Lower lobe of right lung (tissue), 2 donors: ENCODE data around the gene GSN. TPM values are rescaled to one million over a fixed set of nuclear protein-coding genes. Genes with fewer than 3 reads are reported as not detected.
A peak's percentile ranks its signal among the peaks of the same experiment; 100 is the strongest.

ENCODE experiments used
- ATAC-seq, 2 donors: fragments of 200-7000 bp; cut with Tn5 transposase; one replicate each; pipeline ENCODE4 v1.9.1; 2020 to 2022; ENCODE audit warnings: mild to moderate bottlenecking in 2 of 2, moderate library complexity in 2 of 2
- DNase-seq: peaks from one replicate; pipeline ENCODE4 v3.0.0-alpha.2; 2020
- H3K27ac ChIP-seq: fragments of 200-600 bp; one replicate; pipeline ENCODE4 v1.8.0; 2022
- H3K27me3 ChIP-seq: fragments of 200-600 bp; one replicate; pipeline ENCODE4 v1.8.0; 2022; ENCODE audit warnings: low read depth
- H3K36me3 ChIP-seq: fragments of 200-600 bp; one replicate; pipeline ENCODE4 v1.8.0; 2022; ENCODE audit warnings: mild to moderate bottlenecking
- H3K4me1 ChIP-seq: fragments of 200-600 bp; one replicate; pipeline ENCODE4 v1.8.0; 2022
- H3K4me3 ChIP-seq: fragments of 200-600 bp; one replicate; pipeline ENCODE4 v1.8.0; 2022; ENCODE audit warnings: mild to moderate bottlenecking
- H3K9me3 ChIP-seq: fragments of 200-600 bp; one replicate; pipeline ENCODE4 v1.8.0; 2022
- CTCF ChIP-seq: fragments of 200-600 bp; IDR thresholded peaks from one replicate; pipeline ENCODE4 v1.8.0; 2022; ENCODE audit warnings: antibody characterized with exemption, mild to moderate bottlenecking
- intact Hi-C: fragments of 100-400 bp; cut with DNase I; formaldehyde crosslinking; loops from one replicate; pipeline ENCODE4 v1.11.0; 2022
- total RNA-seq: library from RNA; stranded (reverse); fragmentation: NEBNext Ultra II Directional; extraction: Animal tissue kit (Norgen Biotek cat#: 25700); gene quantifications from one replicate; pipeline ENCODE4 v1.2.1, GENCODE V29; 2021
- donor health status: DM: no; HTN: yes; CAD: no; lungs with severe emphysema.

Gene GSN
- total RNA-seq, 1 donor from 2014 or later = 388 TPM

GRCh38 chr9:121279776-121280388, 11.9 kb downstream of the GSN start:
- Histone ChIP-seq H3K27me3 (no peaks in the 10 kb centered on the region), H3K4me3 (no peak overlapping the region), H3K36me3 (peaks cover 3% of the 10 kb centered on the region), H3K9me3 (no peaks in the 10 kb centered on the region), H3K4me1 (peaks cover 79% of the 10 kb centered on the region), H3K27ac (peak overlapping the region; percentile 93)
- DNase-seq (no peak), ATAC-seq (no peak)
- TF ChIP-seq CTCF = no peak
- intact Hi-C loops = no loop called here

GRCh38 chr9:121280715-121281613, 13.0 kb downstream of the GSN start:
- DNase-seq = no peak
- Histone ChIP-seq H3K27ac (peak overlapping the region; percentile 93), H3K9me3 (no peaks in the 10 kb centered on the region), H3K27me3 (no peaks in the 10 kb centered on the region), H3K36me3 (peaks cover 5% of the 10 kb centered on the region), H3K4me3 (peak overlapping the region; percentile 7), H3K4me1 (peaks cover 90% of the 10 kb centered on the region)
- intact Hi-C loops = no loop called here
- TF ChIP-seq CTCF = no peak
- ATAC-seq = no peak

- no peak for TF ChIP-seq CTCF
- Histone ChIP-seq H3K4me1 (peaks cover 98% of the 10 kb centered on the region), H3K27ac (peak overlapping the region; percentile 93), H3K4me3 (peak overlapping the region; percentile 7), H3K36me3 (peaks cover 5% of the 10 kb centered on the region), H3K27me3 (no peaks in the 10 kb centered on the region), H3K9me3 (no peaks in the 10 kb centered on the region)
- intact Hi-C loops = no loop called here
- ATAC-seq (peak; percentile 78 to 80), DNase-seq (peak; percentile 89)
Observed at GRCh38 chr9:121281614-121282276, 13.8 kb downstream of the GSN start.

GRCh38 chr9:121282277-121283079, 14.5 kb downstream of the GSN start:
- intact Hi-C loops = no loop called here
- DNase-seq = peak; percentile 79

More at GRCh38 chr9:121282277-121283079, 14.5 kb downstream of the GSN start:
- Histone ChIP-seq H3K36me3 (peaks cover 5% of the 10 kb centered on the region), H3K9me3 (no peaks in the 10 kb centered on the region), H3K27me3 (no peaks in the 10 kb centered on the region), H3K27ac (peak overlapping the region; percentile 93), H3K4me3 (no peak overlapping the region), H3K4me1 (peaks cover 100% of the 10 kb centered on the region)
- peak; percentile 18 to 26 for ATAC-seq
- no peak for TF ChIP-seq CTCF
